Measurements from ENCODE around the gene IMMP2L. TPM values are rescaled to one million over a fixed set of nuclear protein-coding genes. Genes with fewer than 3 reads are reported as not detected.

The IMMP2L gene
- total RNA-seq, 1 donor from 2014 or later = 31.9 TPM

DNA sequence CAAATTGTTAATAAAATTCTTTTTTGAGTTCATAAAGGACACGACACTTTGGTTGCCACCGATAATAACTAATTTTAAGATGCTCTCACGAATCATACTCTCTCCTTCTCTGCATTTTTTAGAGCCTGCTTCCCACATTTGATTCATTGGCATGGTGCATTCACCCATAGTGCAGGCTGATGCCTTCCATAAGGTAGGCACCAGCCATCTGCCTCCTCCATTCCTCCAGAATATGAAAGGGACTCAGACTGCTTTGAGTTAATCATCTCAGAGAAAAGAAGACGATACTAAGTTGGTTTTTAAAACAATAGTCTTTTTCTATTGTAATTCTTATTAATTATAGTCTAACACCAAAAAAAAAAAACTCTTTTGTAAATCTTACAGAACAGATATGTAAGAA is 505.2 kb downstream of the IMMP2L start:
- no peak for TF ChIP-seq CTCF (IDR thresholded peaks at IDR 0.05)
- peaks cover 5% of the 10 kb centered on the region for H3K4me1 Mint-ChIP-seq
- peaks cover 3% of the 10 kb centered on the region for H3K36me3 Mint-ChIP-seq (ENCODE audit: low read depth)
- ATAC-seq (ENCODE audit: low read depth) (no peak), DNase-seq (no peak)
- intact Hi-C loops (cut with micrococcal nuclease) = no loop called here
- H3K9me3 Mint-ChIP-seq = peaks cover 4% of the 10 kb centered on the region
- no peaks in the 10 kb centered on the region for H3K27me3 Mint-ChIP-seq
- POLR2A ChIA-PET = no interaction called here
- CTCF ChIA-PET = no interaction called here
- H3K27ac Mint-ChIP-seq = no peak overlapping the region
- no peak overlapping the region for H3K4me3 Mint-ChIP-seq

DNA sequence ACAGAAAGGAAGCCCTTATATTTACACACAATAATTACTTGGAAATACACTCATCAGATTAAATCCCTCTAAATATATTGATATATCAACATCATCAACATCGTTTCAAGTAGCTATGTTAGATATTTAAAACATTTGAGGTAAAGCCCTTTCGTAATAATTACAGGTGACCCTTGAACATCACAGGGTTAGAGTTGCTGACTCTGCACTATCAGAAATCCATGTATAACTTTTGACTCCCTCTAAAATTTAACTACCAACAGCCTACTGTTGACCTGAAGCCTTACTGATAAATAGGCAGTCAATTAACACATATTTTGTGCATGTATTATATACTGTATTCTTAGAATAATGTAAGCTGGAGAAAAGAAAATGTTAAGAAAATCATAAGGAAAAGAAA is 505.9 kb downstream of the IMMP2L start:
- peaks cover 5% of the 10 kb centered on the region for H3K4me1 Mint-ChIP-seq
- POLR2A ChIA-PET = no interaction called here
- no peaks in the 10 kb centered on the region for H3K27me3 Mint-ChIP-seq
- H3K9me3 Mint-ChIP-seq = no peaks in the 10 kb centered on the region
- H3K36me3 Mint-ChIP-seq (ENCODE audit: low read depth) = no peaks in the 10 kb centered on the region
- no peak overlapping the region for H3K4me3 Mint-ChIP-seq
- TF ChIP-seq CTCF (IDR thresholded peaks at IDR 0.05) = no peak
- ATAC-seq (ENCODE audit: low read depth) (no peak), DNase-seq (no peak)
- intact Hi-C loops (cut with micrococcal nuclease) = no loop called here
- CTCF ChIA-PET = no interaction called here
- H3K27ac Mint-ChIP-seq = no peak overlapping the region

- Mint-ChIP-seq H3K36me3 (ENCODE audit: low read depth) (peaks cover 2% of the 10 kb centered on the region), H3K27me3 (no peaks in the 10 kb centered on the region), H3K4me3 (no peak overlapping the region), H3K4me1 (peaks cover 5% of the 10 kb centered on the region), H3K27ac (no peak overlapping the region), H3K9me3 (peaks cover 3% of the 10 kb centered on the region)
- POLR2A ChIA-PET = interaction anchor here (0.6 kb wide), 1 partner anchor 67 kb away, joined by 3 read pairs; no protein-coding TSS in a partner anchor
- intact Hi-C loops (cut with micrococcal nuclease) = no loop called here
- DNase-seq (no peak), ATAC-seq (ENCODE audit: low read depth) (no peak)
- no peak for TF ChIP-seq CTCF (IDR thresholded peaks at IDR 0.05)
- CTCF ChIA-PET = no interaction called here
These were observed 509.3 kb downstream of the IMMP2L start for GRCh38 chr7:111053035-111053434.

DNA sequence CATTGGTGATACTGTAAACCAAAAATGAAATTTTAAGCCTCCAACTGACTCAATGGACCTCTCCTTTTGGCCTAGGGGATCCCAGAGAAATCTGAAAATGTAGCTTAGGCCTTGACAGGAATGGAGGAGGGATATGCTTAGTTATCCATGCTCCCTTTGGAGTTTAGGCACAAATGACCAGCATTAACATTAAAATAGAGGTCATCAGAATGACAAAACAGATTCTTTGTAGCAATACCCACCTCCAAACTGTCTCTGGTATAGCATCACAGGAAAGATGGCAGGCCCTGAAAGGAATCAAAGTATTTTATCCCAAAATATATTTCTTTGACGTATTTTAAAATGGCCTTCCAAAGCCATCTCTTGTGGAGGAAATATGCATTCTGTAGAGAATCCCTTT is 510.5 kb downstream of the IMMP2L start:
- H3K4me3 Mint-ChIP-seq = no peak overlapping the region
- ChIA-PET CTCF (no interaction called here), POLR2A (no interaction called here)
- intact Hi-C loops (cut with micrococcal nuclease) = no loop called here
- H3K9me3 Mint-ChIP-seq = peaks cover 3% of the 10 kb centered on the region
- TF ChIP-seq CTCF (IDR thresholded peaks at IDR 0.05) = no peak
- no peak for ATAC-seq (ENCODE audit: low read depth)
- peaks cover 2% of the 10 kb centered on the region for H3K36me3 Mint-ChIP-seq (ENCODE audit: low read depth)
- DNase-seq = no peak
- no peak overlapping the region for H3K27ac Mint-ChIP-seq
- H3K4me1 Mint-ChIP-seq = peaks cover 5% of the 10 kb centered on the region
- H3K27me3 Mint-ChIP-seq = no peaks in the 10 kb centered on the region

DNA sequence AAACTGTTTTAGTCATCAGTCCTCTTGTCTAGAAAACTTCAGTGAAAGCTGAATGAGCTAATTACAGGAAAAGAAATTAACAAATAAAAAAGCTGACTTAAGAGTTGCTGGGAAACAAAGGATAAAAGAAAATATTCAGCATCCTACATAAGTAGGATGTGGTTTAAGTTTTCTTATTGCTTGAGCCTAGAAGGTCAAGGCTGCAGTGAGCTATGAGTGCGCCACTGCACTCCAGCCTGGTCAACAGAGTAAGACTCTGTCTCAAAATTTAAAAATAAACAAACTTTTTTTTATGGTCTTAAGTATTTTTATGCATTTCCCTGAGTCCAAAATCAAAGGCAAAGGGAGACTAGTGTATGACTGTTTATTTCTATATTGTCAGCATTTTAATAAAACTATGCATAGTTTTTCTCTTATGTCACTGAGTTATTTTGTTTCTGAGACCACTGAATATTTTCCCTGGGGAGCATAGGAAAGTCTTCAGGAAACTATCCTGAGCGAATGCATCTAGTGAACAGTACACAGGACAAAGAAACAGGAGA is 511.3 kb downstream of the IMMP2L start:
- intact Hi-C loops (cut with micrococcal nuclease) = no loop called here
- Mint-ChIP-seq H3K27me3 (no peaks in the 10 kb centered on the region), H3K4me1 (peaks cover 5% of the 10 kb centered on the region), H3K36me3 (ENCODE audit: low read depth) (peaks cover 2% of the 10 kb centered on the region), H3K27ac (no peak overlapping the region), H3K9me3 (peaks cover 3% of the 10 kb centered on the region), H3K4me3 (no peak overlapping the region)
- DNase-seq (no peak), ATAC-seq (ENCODE audit: low read depth) (no peak)
- ChIA-PET CTCF (no interaction called here), POLR2A (no interaction called here)
- no peak for TF ChIP-seq CTCF (IDR thresholded peaks at IDR 0.05)
